Mucosa of descending colon (tissue), 3 donors: Measurements from ENCODE around the gene ALG6. TPM values are rescaled to one million over a fixed set of nuclear protein-coding genes. Genes with fewer than 3 reads are reported as not detected.
"Not testable (repeated sequence)": the region's sequence is repeated elsewhere in the genome, so short reads cannot be mapped to it uniquely, and the experiment has no call there.

ENCODE experiments used
- ATAC-seq: fragments of 200-7000 bp; cut with Tn5 transposase; one replicate; pipeline ENCODE4 v1.9.1; 2020; ENCODE audit warnings: mild to moderate bottlenecking, moderate library complexity
- DNase-seq, 3 donors: peaks; one replicate each; pipeline ENCODE4 v3.0.0-alpha.2; 2020
- H3K36me3 ChIP-seq: fragments of 200-600 bp; one replicate; pipeline ENCODE4 v1.8.0; 2021; ENCODE audit warnings: low read depth, mild to moderate bottlenecking
- H3K4me1 ChIP-seq: fragments of 200-600 bp; one replicate; pipeline ENCODE4 v1.8.0; 2021; ENCODE audit warnings: low read depth, mild to moderate bottlenecking
- H3K4me3 ChIP-seq: fragments of 200-600 bp; one replicate; pipeline ENCODE4 v1.8.0; 2021; ENCODE audit warnings: mild to moderate bottlenecking
- H3K9me3 ChIP-seq: fragments of 200-600 bp; one replicate; pipeline ENCODE4 v1.8.0; 2021; ENCODE audit warnings: mild to moderate bottlenecking
- CTCF ChIP-seq: fragments of 200-600 bp; IDR thresholded peaks from one replicate; pipeline ENCODE4 v1.8.0; 2022; ENCODE audit warnings: antibody characterized with exemption, mild to moderate bottlenecking
- intact Hi-C, 2 donors: fragments of 100-400 bp; cut with DNase I in 1 of 2; cut with micrococcal nuclease in 1 of 2; formaldehyde crosslinking; loops; one replicate each; pipeline versions ENCODE4 v1.11.0 to v1.11.1; 2022; cut with DNase I, micrococcal nuclease
- total RNA-seq, 3 donors: library from RNA; stranded (reverse); fragmentation: NEBNext Ultra II Directional in 2 of 3; extraction: Animal tissue kit (Norgen Biotek cat#: 25700) in 2 of 3; gene quantifications; one replicate each; pipeline versions ENCODE4 v1.2.1 to v1.2.4, GENCODE V29; 2021 to 2023
- donor health status: DM: no; HTN: no; CAD: no; lungs with moderate emphysema.
- donor health status: DM: no; HTN: no; CAD: no.
- donor health status: DM: no; HTN: yes; CAD: no.

The ALG6 gene
- total RNA-seq, 3 donors from 2014 or later, result 9.2 to 14.5 (median 13.7) TPM

GRCh38 chr1:63466181-63466580, 98.8 kb downstream of the ALG6 start:
- Histone ChIP-seq H3K4me1 (no peaks in the 10 kb centered on the region), H3K9me3 (peaks cover 9% of the 10 kb centered on the region), H3K36me3 (no peaks in the 10 kb centered on the region), H3K4me3 (no peak overlapping the region)
- intact Hi-C loops, result no loop called here
- ATAC-seq (no peak), DNase-seq (no peak)
- TF ChIP-seq CTCF, result no peak

- intact Hi-C loops, result no loop called here
- no peaks in the 10 kb centered on the region for H3K36me3 ChIP-seq
- peaks cover 5% of the 10 kb centered on the region for H3K9me3 ChIP-seq
- ATAC-seq (no peak), DNase-seq (no peak)
- TF ChIP-seq CTCF, result no peak
- H3K4me3 ChIP-seq, result no peak overlapping the region
- no peaks in the 10 kb centered on the region for H3K4me1 ChIP-seq
These were observed 99.3 kb downstream of the ALG6 start for GRCh38 chr1:63466759-63467158.

GRCh38 chr1:63468683-63469082, 101.3 kb downstream of the ALG6 start:
- H3K36me3 ChIP-seq, intact Hi-C loops, H3K9me3 ChIP-seq, ATAC-seq, H3K4me1 ChIP-seq, H3K4me3 ChIP-seq, DNase-seq: not testable (repeated sequence)

- Histone ChIP-seq H3K4me3 (no peak overlapping the region), H3K36me3 (no peaks in the 10 kb centered on the region), H3K9me3 (no peaks in the 10 kb centered on the region), H3K4me1 (peaks cover 2% of the 10 kb centered on the region)
- no peak for TF ChIP-seq CTCF
- intact Hi-C loops, result no loop called here
- DNase-seq, result no peak
- ATAC-seq, result no peak
These were observed 108.3 kb downstream of the ALG6 start for GRCh38 chr1:63475761-63476160.

GRCh38 chr1:63480057-63480456, 112.6 kb downstream of the ALG6 start:
- intact Hi-C loops, result no loop called here
- DNase-seq (no peak), ATAC-seq (peak; percentile 52)
- TF ChIP-seq CTCF, result no peak
- Histone ChIP-seq H3K4me3 (no peak overlapping the region), H3K4me1 (peaks cover 2% of the 10 kb centered on the region), H3K9me3 (no peaks in the 10 kb centered on the region), H3K36me3 (no peaks in the 10 kb centered on the region)

GRCh38 chr1:63486629-63487028, 119.2 kb downstream of the ALG6 start:
- no peak for TF ChIP-seq CTCF
- ATAC-seq (no peak), DNase-seq (no peak)
- H3K4me3 ChIP-seq, result no peak overlapping the region
- intact Hi-C loops, result no loop called here
- H3K9me3 ChIP-seq, result no peaks in the 10 kb centered on the region
- no peaks in the 10 kb centered on the region for H3K36me3 ChIP-seq
- peaks cover 9% of the 10 kb centered on the region for H3K4me1 ChIP-seq
